Fibroblast of mammary gland (primary cell): ENCODE measurements around the gene ABCC5.
A peak's percentile ranks its signal among the peaks of the same experiment; 100 is the strongest.

Experiments used
- DNase-seq: peaks from one replicate; pipeline ENCODE4 v3.0.0-alpha.2; 2010; ENCODE audit warnings: low read depth
- H3K4me3 ChIP-seq: 2 replicates; pipeline ENCODE4 v1.5.1; 2011; ENCODE audit warnings: low read depth, mild to moderate bottlenecking, low read length, moderate library complexity; ENCODE audit not compliant: control insufficient read depth
- TF ChIP-seq, protein P1 (sequence below): conservative IDR thresholded peaks from 2 replicates; pipeline ENCODE4 v1.5.1; 2011; ENCODE audit warnings: low read depth, low read length, inconsistent platforms; ENCODE audit not compliant: control insufficient read depth, insufficient read depth

ABCC5 gene

DNA sequence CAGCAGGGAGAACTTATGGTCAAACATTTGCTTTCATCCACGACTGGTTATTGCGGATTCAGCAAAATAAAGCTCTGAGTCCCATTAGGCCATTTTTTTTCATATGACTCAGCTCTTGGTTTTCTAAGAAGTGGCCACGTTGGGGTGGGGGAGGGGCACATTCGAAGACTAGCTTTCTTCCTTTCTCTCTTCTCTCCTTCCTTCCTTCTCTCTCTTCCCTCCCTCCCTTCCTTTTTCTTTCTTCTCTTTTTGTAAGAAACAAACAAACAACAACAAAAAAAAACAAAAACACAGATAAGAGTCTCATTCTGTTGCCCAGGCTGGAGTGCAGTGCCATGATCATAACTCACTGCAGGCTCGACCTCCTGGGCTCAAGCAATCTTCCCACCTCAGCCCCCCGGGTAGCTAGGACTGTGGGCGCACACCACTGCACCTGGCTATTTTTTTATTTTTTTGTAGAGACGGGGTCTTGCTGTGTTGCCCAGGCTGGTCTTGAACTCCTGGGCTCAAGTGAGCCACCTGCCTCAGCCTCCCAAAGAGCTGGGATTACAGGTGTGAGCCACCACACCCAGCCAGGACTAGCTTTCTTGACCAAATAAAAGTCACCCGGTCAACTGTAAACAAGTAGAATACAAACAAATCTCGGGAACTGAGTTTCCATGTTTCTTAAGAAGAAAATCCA lies 41.6 kb downstream of the ABCC5 start:
- no peak overlapping the region for H3K4me3 ChIP-seq
- peak; percentile 52 for DNase-seq
- TF ChIP-seq, protein P1, sequence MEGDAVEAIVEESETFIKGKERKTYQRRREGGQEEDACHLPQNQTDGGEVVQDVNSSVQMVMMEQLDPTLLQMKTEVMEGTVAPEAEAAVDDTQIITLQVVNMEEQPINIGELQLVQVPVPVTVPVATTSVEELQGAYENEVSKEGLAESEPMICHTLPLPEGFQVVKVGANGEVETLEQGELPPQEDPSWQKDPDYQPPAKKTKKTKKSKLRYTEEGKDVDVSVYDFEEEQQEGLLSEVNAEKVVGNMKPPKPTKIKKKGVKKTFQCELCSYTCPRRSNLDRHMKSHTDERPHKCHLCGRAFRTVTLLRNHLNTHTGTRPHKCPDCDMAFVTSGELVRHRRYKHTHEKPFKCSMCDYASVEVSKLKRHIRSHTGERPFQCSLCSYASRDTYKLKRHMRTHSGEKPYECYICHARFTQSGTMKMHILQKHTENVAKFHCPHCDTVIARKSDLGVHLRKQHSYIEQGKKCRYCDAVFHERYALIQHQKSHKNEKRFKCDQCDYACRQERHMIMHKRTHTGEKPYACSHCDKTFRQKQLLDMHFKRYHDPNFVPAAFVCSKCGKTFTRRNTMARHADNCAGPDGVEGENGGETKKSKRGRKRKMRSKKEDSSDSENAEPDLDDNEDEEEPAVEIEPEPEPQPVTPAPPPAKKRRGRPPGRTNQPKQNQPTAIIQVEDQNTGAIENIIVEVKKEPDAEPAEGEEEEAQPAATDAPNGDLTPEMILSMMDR, result no peak

DNA sequence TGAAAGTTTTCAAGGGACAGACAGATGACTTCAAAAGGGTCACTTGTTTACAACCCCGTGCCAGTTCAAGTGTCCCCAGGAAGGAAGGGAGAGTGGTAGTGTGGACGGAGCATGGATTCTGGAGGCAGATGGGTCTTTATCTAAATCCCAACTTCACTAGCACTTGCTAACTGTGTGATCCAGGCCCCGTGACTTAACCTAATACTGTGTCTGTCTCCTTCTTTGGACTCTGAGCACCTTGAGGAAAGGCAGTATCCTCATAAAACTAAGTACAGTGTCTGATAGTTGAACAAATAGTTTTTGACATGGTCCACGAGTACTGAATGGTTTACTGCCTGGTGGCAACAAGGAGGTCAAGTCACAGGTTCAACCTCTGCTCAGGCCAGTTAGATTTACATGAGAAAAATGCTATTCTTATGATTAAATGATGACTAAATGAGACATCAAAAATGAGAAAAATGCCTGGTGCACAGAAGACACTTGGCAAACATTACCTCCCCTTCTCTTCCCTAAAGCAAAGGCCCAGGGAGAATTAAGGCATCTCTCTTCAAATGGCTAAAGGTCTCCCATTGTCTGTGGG lies 48.9 kb downstream of the ABCC5 start:
- DNase-seq, result no peak
- H3K4me3 ChIP-seq, result no peak overlapping the region
- TF ChIP-seq, protein P1, result no peak

DNA sequence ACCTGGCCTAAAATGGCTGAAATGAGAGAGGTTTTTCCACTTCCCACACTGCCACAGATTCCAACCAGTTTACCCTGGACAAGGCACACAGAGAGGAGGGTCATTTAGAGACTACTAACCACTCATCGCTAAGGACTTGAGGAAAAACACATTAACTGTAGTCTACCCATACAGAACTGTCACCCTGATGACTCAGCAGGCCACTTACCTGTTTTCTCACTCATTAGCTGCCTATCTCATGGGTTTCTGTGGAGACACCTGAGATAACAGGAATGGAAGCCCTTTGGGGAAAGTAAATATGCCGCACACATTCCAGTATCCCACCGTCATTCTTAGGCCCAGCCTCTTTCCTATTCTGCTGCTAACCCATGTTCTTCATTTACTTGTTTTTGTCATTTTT lies 50.0 kb downstream of the ABCC5 start:
- DNase-seq, result no peak
- no peak overlapping the region for H3K4me3 ChIP-seq
- TF ChIP-seq, protein P1, result no peak

DNA sequence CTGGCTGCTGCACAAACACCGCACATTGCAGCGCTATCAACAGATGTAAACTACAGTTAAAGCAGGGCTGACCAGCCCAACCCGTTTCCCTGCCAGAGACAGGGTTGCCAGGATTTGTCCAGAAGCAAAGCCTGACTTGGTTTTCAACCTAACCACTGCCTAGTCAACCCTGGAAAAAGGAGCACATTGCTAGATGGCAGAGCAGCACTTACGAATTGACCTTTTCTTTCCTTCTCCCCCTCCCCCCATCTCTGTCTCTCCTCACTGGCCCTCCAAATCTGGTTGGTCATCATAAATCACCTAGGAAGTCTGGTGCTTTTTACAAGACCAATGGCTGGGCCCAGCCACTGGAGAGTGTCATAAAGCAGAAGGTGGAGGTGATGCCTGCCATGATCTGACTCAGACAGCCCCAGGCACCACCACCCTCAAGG lies 51.3 kb downstream of the ABCC5 start:
- DNase-seq, result no peak
- H3K4me3 ChIP-seq, result no peak overlapping the region
- TF ChIP-seq, protein P1, result no peak

DNA sequence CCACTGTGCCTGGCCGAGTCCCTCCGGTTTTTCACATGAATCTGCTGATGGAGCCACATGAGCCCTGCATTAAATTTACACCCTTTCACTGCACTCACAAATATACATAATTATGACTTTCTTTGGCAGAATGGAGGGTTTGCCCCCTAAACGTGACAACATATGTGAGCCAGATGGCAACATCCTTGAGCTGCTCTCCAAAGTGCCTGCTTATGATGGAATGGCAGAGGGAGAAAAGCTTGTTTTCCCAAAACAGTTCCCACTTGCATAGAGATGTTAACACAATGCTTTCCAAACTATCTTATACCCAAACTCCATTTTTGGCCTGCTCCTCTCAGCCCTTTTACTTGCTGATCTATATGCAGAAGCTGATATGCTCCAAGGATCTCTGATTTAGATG lies 54.9 kb downstream of the ABCC5 start:
- no peak for DNase-seq
- no peak overlapping the region for H3K4me3 ChIP-seq
- TF ChIP-seq, protein P1, result no peak

DNA sequence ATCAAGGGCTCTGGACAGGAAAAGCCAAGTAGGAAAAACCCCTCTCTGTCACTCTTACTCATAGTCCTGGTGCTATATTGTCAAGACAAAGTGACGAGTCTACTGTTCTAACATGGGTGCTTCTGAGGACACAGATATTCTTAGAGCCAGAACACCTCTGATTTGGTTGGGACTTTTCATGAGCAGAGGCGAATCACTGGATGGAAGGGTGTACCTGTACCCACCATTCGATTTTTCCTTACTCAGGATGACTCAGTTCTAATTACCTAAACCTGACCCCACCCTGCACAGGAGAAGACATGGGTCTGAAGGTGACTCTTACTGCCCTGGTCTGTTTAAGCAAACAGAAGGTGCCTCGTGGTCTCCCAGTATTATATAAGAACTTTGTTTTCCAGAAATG lies 58.5 kb downstream of the ABCC5 start:
- TF ChIP-seq, protein P1, result no peak
- H3K4me3 ChIP-seq, result no peak overlapping the region
- no peak for DNase-seq

DNA sequence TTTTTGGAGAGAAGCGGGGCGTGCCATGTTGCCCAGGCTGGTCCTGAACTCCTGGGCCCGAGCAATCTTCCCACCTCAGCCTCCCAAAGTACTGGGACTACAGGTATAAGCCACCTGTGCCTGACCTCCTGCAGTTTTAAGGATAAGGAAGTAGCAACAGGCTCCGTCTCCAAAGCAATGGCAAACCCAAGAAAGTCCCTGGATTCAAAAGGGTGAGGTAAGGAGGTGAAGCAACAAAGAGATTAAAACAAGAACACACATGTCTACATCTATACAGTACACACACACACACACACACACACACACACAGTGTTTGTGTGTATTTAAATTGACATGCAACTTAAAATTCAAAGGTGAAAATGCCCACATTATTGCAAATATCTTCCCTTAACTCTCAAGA lies 58.9 kb downstream of the ABCC5 start:
- no peak for DNase-seq
- H3K4me3 ChIP-seq, result no peak overlapping the region
- TF ChIP-seq, protein P1, result no peak
